C4-2B (cell line): ENCODE results near the gene MFAP3.

ENCODE experiments used
- CTCF ChIP-seq: fragments of 450-650 bp; conservative IDR thresholded peaks from 2 replicates; pipeline ENCODE4 v1.5.1; 2017; ENCODE audit warnings: mild to moderate bottlenecking
- ZFX ChIP-seq: fragments of 450-650 bp; IDR thresholded peaks from 2 replicates; pipeline ENCODE4 v1.6.1; 2017

- no peak for TF ChIP-seq CTCF
- no peak for TF ChIP-seq ZFX
Observed at GRCh38 chr5:154059039-154059430, 20.3 kb downstream of the MFAP3 start.
